T-helper 1 cell (primary cell): ENCODE results near the gene IGF2BP2.
"Not testable (repeated sequence)": the region's sequence is repeated elsewhere in the genome, so short reads cannot be mapped to it uniquely, and the experiment has no call there.

ENCODE experiments used
- DNase-seq, 5 donors: peaks; one replicate each; pipeline ENCODE4 v3.0.0-alpha.2; 2012 to 2020

Gene IGF2BP2

DNA sequence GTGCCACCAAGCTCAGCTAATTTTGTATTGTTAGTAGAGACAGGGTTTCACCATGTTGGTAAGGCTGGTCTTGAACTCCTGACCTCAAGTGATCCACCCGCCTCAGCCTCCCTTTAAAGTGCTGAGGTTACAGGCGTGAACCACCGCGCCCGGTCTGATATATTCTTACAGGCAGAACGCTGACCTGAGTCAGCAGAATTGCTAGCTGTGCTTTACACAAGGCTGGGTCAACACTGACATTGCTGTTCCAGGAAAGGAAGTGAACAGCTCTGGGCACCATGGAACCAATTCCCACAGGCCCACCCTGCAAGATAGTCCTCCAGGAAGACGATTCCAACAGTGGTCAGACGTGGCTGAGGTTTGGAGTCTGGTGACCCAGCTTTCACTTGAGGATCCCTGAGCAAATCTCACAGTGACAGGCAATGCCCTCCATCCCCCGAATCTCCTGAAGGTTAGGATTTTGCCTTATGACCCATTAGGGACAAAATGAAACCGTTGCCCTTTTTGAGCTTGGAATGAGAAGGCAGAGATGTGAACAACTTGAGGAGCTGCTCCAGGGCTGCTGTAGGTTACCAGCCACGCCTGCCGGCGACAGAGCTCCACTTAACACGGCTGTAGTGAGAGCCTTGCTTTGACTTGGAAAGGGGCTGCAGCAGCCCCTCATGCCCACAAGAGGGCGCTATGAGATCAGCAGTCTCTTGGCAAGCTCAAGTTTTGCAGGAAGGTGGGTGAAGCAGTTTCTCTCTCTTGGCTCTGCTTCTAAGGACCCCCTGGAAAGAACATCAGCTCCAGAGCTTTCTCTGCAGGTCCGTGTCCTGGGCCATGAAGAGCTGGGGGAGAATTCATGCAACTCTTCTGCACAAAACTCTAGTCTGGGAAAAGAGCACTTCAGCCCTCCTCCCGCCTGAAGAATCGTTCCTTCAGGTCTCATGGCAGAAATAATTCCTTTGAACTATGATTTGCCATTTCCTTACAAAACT is 164.6 kb downstream of the IGF2BP2 start:
- peak in 4 of 5 donors; percentile 33 to 59 (median 40) for DNase-seq

GRCh38 chr3:185658943-185659342 is 165.9 kb downstream of the IGF2BP2 start:
- DNase-seq = no peak

DNA sequence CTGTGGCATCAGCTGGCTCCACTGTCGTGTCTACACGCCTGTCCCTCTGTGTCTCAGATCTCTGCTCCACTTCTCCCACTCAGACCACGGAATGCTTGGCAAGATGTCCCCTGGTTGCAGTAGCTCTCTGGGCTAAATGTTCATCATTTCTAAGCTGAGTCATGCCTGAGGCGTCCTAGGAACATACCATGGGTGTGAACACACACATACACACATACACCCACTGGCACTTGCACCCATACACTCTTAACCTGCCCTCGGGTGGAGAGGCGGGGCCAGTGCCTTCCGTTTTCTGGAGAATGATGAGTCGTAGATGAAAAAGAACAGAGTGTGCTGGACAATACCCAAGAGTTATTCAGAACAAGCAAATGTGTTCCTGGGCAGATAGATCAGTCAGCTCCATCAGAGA is 166.3 kb downstream of the IGF2BP2 start:
- DNase-seq = no peak

DNA sequence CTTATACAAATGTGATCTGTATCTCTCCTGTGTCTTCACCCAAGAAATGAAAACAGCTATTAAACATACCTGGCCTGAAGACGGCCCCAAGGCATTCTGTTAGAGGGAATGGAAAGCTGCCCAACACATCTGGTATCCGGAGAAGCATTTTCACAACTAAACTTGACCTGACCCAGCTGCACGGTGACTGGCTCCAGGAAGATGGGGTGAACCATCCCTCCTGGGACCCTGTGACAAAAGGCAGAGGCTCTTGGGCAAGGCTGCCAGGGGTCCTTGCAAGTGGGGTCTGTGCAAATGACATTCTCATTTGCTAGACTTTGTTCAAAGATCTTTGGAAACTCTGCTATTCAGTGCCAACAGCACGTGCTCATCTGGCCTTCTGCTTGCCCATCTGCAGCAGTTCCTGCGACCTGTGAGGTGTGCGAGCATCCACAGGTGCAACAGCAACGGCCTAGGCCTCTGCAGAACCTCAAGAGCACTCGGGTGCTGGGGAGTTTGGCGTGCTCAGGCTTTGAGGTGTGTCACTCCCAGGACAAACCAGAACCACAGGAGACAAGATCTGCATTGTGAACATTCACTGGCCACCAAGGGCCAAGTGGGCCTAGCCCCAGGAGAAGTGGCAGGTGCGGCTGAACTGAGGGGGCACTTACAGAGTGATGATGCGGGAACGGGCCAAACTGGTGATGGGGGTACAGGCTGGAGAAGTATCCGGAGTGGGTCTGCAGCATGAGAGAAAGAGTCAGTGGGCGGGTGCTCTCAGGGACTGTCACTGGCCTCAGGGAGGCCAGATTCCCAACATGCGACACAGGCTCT is 166.9 kb downstream of the IGF2BP2 start:
- DNase-seq = no peak

GRCh38 chr3:185657211-185657610 is 167.6 kb downstream of the IGF2BP2 start:
- no peak for DNase-seq

- no peak for DNase-seq
Observed at GRCh38 chr3:185656321-185656840, 168.5 kb downstream of the IGF2BP2 start.

GRCh38 chr3:185655426-185656320 is 169.2 kb downstream of the IGF2BP2 start:
- DNase-seq = no peak

- no peak for DNase-seq
Observed at GRCh38 chr3:185654758-185655145, 170.1 kb downstream of the IGF2BP2 start.

DNA sequence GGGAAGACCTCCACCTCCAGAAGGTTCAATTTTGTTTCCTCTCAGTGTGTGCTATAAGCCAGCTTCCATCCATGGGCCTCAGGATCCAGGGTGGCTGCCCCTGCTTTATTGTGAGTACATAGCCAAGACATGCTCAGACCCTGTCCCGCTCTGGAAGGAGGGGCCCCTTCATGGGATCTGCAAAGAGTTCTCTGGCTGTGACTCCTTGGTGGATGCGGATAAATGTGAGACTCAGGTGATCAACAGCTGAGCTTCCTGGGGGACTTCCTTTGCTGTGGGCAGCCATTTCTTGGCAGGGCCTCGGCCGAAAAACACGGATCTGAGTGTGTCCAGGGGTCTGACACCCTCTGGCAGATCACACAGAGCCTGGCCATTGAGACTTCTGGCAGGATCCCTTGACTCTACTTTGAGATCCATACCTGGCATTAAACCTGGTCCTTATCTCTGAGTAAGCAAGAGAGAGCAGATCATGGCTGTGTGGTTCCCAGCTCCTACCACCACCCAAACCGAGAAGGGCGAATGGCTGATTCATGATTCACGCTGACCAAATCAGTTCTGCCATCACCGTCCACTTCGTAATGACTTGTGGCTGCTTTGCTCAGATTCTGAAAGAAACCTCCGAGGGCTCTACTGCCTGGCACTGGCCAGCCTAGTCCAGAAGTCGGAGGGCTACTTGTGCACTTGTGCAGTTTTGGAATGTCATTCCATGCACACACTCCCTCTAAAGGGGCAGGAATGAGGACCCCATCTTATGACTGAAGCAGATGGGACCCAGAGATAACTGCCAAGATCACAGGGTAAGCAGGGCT is 170.7 kb downstream of the IGF2BP2 start:
- DNase-seq = no peak

GRCh38 chr3:185651971-185652370 is 172.9 kb downstream of the IGF2BP2 start:
- no peak for DNase-seq

DNA sequence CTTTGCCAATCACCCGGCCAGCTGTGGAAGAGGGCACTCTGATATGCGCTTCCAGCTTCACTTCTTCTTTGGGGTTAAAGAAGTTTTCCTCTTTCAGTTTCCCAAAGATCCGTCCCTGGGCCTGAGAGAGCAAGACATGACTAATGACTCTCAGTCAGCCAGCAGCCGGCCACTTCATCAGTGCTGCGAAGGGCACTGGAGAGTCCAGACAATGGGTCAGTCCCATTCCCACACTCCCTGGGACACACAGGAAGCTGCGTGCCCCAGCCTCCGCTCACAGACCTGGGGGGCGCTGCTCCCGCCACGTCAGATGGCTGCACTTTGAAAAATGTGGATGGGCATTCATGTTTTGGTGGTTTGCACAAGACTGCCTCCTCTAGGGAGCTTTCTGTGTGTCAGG is 175.4 kb downstream of the IGF2BP2 start:
- DNase-seq = no peak

- no peak for DNase-seq
Observed at GRCh38 chr3:185648396-185648795, 176.4 kb downstream of the IGF2BP2 start.

- DNase-seq = no peak
Observed at GRCh38 chr3:185647880-185648210, 177.0 kb downstream of the IGF2BP2 start.

DNA sequence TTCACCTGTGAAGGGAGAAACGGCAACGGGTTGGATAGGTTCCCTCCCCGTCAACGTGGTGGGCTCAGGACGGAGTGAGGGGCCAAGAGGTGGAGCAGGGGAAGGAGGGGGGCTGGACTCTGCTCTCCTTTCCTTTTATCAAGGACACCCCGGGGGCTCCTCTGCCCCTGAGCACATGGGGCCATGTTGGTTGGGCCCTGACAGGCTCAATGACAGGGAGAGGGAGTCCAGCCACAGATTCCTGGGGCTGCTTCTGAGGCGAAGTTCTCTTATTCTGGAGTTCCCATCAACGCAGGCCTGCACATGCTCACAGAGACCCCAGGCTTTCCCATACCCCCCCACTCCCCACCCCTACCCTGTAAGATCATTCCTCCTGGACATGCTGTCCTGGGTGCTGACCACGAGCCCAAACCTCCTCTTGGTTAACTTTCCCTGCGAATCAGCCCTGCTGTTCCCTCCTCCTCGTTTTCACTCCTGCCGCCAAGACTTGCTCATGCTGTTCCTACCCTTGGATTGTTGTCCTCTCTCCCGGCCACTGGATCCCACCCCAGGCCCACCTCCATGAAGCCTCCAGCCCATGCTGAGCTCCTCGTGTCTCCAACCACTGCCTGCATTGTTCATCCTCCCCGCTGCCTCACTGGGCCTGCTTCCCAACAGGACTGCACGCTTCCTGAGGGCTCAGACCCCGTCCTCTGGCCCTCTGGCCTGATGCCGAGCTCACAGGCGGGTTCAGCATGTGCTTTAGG is 177.5 kb downstream of the IGF2BP2 start:
- DNase-seq = no peak

DNA sequence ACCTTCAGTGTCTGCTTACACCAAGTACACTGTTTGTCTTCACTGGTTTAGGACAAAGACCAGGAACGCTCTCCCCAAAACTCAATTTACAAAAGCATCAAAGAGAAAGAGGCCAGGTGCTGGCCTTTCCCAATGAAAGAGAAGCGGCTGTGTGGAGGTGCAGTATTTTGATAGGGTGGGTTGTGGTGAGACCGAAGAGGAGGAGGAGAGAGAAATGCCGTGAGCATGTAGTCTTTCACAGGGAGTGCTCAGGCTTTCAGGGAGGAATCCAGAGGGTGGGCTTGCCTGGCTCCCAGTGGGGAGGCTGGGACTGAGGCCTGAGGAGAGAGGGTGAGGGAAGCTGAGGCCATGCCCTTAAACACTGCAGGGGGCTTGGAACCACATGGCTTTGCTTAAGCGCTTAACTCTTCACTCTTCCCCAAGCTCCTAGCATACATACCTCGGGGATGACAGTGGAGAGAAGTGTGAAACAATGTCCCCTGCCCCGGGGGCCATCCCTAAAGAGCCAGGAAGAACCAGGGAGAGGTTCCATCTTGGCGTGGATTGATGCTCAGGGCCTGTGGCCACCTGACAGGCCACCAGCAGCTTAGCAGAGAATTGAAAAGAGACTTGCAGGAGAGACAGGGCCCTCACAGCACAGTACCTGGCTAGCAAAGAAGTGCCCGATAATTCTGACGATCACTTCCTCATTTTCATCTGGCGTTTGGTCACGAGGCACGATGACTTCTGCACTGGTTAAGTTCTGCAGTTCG is 178.3 kb downstream of the IGF2BP2 start:
- no peak for DNase-seq

GRCh38 chr3:185645596-185646381 is 179.1 kb downstream of the IGF2BP2 start:
- no peak for DNase-seq

DNA sequence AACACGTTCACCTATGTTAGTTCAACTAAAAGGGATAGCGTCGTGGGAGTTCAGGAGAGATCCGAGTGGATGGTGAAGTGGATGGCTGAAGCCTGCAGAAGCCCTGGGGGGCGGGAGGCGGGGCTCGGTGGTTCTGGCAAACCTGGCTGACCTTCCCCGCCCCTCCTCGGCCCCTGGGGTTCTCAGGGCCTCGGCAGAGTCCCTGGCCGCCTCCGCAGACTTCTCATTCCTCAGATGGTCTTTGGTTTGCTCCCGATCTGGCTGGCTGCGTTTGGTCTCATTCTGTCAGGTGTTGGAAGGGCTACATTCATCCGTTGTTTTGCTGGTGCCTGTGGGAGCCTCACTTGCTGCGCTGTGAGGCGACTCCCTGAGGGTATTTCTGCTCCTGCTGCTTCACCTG is 179.7 kb downstream of the IGF2BP2 start:
- DNase-seq = not testable (repeated sequence)

DNA sequence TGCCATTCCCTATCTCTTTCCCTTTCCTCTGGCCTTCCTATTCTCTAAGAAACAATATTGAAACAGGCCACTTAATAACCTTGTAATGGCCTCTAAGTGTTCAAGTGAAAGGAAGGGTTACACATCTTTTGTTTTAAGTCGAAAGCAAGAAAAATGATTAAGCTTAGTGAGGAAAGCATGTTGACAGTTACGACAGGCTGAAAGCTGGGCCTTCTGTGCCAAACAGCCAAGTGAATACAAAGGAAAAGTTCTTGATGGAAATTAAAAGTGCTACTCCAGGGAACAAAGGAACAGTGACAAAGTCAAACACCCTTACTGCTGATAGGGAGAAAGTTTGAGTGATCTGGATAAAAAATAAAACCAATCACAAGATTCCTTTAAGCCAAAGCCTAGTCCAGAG is 184.5 kb downstream of the IGF2BP2 start:
- no peak for DNase-seq

DNA sequence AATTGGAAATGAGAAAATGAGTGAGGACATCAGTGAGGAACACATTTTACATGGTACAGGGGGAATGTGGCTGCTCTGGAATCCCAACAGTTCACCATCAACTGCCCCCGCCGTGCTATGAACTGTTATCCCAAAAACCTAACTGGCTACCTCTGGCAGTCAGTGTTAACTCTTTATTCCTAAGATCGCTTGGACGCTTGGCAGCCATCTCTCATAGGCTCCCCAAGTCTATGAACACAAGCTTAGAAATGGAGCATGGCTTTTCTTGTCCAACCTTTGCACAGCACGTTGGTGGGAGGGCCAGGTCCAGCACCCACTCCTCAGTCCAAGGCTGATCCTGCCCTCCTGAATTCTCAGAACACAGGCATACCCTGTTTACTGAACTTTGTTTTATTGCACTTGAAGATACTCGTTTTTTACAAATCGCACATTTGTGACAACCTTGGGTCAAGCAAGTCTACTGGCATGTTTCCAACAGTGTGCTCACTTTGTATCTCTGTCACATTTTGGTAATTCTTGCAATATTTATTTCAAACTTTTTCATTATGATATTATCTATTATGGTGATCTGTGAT is 185.1 kb downstream of the IGF2BP2 start:
- no peak for DNase-seq
